ENCODE data around the gene C7orf57.

- TF ChIP-seq POLR2A (IDR thresholded peaks at IDR 0.05): no peak
- no peak for TF ChIP-seq CTCF (IDR thresholded peaks at IDR 0.05)
Measured at GRCh38 chr7:48110868-48111267, 75.5 kb downstream of the C7orf57 start.

Measured in lower leg skin (tissue), 3 donors.